Measurements from ENCODE around the gene STK38L.

STK38L gene

GRCh38 chr12:27261866-27262265 lies 17.8 kb downstream of the STK38L start:
- Histone ChIP-seq H3K4me1 (ENCODE audit: control insufficient read depth, insufficient read depth, low read length) (peaks cover 2% of the 10 kb centered on the region), H3K36me3 (ENCODE audit: control insufficient read depth, insufficient read depth, low read length) (no peaks in the 10 kb centered on the region), H3K9me3 (ENCODE audit: control insufficient read depth, insufficient read depth, low read length) (no peaks in the 10 kb centered on the region), H3K27me3 (ENCODE audit: control insufficient read depth, insufficient read depth, low read length) (no peaks in the 10 kb centered on the region), H3K9ac (ENCODE audit: low read depth, low read length) (no peak overlapping the region), H3K4me3 (ENCODE audit: low read depth, low read length) (no peak overlapping the region)

DNA sequence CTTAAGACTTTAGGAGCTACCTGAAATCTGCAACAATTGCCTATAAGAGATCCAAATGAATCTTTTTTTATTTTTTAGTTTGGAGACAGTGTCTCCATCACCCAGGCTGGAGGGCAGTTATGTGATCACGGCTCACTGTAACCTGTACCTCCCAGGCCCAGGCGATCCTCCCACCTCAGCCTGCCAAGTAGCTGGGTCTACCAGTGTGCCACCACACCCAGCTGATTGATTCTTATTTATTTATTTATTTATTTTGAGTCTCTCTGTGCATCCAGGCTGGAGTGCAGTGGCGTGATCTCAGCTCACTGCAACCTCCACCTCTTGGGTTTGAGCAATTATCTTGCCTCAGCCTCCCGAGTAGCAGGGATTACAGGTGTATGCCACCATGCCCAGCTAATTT lies 26.1 kb downstream of the STK38L start:
- H3K36me3 ChIP-seq (ENCODE audit: control insufficient read depth, insufficient read depth, low read length), result no peaks in the 10 kb centered on the region
- H3K4me3 ChIP-seq (ENCODE audit: low read depth, low read length), result no peak overlapping the region
- H3K9me3 ChIP-seq (ENCODE audit: control insufficient read depth, insufficient read depth, low read length), result no peaks in the 10 kb centered on the region
- H3K27me3 ChIP-seq (ENCODE audit: control insufficient read depth, insufficient read depth, low read length), result no peaks in the 10 kb centered on the region
- no peaks in the 10 kb centered on the region for H3K4me1 ChIP-seq (ENCODE audit: control insufficient read depth, insufficient read depth, low read length)
- H3K9ac ChIP-seq (ENCODE audit: low read depth, low read length), result no peak overlapping the region

- H3K9ac ChIP-seq (ENCODE audit: low read depth, low read length), result no peak overlapping the region
- H3K4me3 ChIP-seq (ENCODE audit: low read depth, low read length), result no peak overlapping the region
- H3K27me3 ChIP-seq (ENCODE audit: control insufficient read depth, insufficient read depth, low read length), result no peaks in the 10 kb centered on the region
Observed at GRCh38 chr12:27271206-27271605, 27.1 kb downstream of the STK38L start.

DNA sequence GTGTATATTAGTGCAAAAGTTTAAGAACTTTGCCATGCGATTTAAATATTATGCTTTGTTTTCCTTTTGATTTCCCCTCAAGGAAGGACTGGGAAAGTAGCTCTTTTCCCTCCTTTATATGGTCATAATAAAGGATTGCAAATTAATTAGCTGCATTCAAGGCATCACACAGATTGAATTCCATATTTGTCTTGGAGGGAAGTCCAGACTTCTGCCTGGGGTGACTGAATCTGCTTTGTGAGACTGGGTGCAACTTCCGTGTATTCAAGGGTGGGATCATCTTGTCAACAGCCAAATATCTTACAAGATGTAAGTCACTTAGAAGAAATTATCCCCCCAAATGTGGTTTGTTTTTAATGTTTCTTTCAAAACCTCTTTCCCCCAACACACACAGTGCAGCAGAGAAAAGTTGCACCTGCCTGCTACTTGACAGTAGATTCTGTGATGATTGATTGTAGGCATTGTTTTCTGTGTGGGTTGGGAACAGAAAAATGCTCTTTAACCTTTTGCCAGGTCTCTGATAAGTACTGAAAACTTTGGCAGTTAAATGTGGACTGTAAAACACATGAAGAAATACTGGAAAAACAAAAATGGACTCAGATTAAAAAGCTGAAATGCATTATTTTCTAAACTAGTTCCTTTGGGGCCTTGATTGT lies 28.4 kb downstream of the STK38L start:
- H3K9me3 ChIP-seq (ENCODE audit: control insufficient read depth, insufficient read depth, low read length), result no peaks in the 10 kb centered on the region
- H3K4me1 ChIP-seq (ENCODE audit: control insufficient read depth, insufficient read depth, low read length), result peaks cover 10% of the 10 kb centered on the region
- no peak overlapping the region for H3K9ac ChIP-seq (ENCODE audit: low read depth, low read length)
- no peaks in the 10 kb centered on the region for H3K36me3 ChIP-seq (ENCODE audit: control insufficient read depth, insufficient read depth, low read length)
- no peak overlapping the region for H3K4me3 ChIP-seq (ENCODE audit: low read depth, low read length)
- H3K27me3 ChIP-seq (ENCODE audit: control insufficient read depth, insufficient read depth, low read length), result no peaks in the 10 kb centered on the region

More at GRCh38 chr12:27271206-27271605, 27.1 kb downstream of the STK38L start:
- peaks cover 2% of the 10 kb centered on the region for H3K4me1 ChIP-seq (ENCODE audit: control insufficient read depth, insufficient read depth, low read length)
- no peaks in the 10 kb centered on the region for H3K36me3 ChIP-seq (ENCODE audit: control insufficient read depth, insufficient read depth, low read length)
- no peaks in the 10 kb centered on the region for H3K9me3 ChIP-seq (ENCODE audit: control insufficient read depth, insufficient read depth, low read length)

- Histone ChIP-seq H3K27me3 (ENCODE audit: control insufficient read depth, insufficient read depth, low read length) (no peaks in the 10 kb centered on the region), H3K4me1 (ENCODE audit: control insufficient read depth, insufficient read depth, low read length) (peaks cover 10% of the 10 kb centered on the region), H3K36me3 (ENCODE audit: control insufficient read depth, insufficient read depth, low read length) (no peaks in the 10 kb centered on the region), H3K9me3 (ENCODE audit: control insufficient read depth, insufficient read depth, low read length) (no peaks in the 10 kb centered on the region), H3K9ac (ENCODE audit: low read depth, low read length) (no peak overlapping the region), H3K4me3 (ENCODE audit: low read depth, low read length) (no peak overlapping the region)
Observed at GRCh38 chr12:27273114-27273513, 29.0 kb downstream of the STK38L start.

GRCh38 chr12:27274706-27275105 lies 30.6 kb downstream of the STK38L start:
- Histone ChIP-seq H3K27me3 (ENCODE audit: control insufficient read depth, insufficient read depth, low read length) (no peaks in the 10 kb centered on the region), H3K9ac (ENCODE audit: low read depth, low read length) (no peak overlapping the region), H3K36me3 (ENCODE audit: control insufficient read depth, insufficient read depth, low read length) (no peaks in the 10 kb centered on the region), H3K9me3 (ENCODE audit: control insufficient read depth, insufficient read depth, low read length) (no peaks in the 10 kb centered on the region), H3K4me3 (ENCODE audit: low read depth, low read length) (no peak overlapping the region), H3K4me1 (ENCODE audit: control insufficient read depth, insufficient read depth, low read length) (peaks cover 13% of the 10 kb centered on the region)

DNA sequence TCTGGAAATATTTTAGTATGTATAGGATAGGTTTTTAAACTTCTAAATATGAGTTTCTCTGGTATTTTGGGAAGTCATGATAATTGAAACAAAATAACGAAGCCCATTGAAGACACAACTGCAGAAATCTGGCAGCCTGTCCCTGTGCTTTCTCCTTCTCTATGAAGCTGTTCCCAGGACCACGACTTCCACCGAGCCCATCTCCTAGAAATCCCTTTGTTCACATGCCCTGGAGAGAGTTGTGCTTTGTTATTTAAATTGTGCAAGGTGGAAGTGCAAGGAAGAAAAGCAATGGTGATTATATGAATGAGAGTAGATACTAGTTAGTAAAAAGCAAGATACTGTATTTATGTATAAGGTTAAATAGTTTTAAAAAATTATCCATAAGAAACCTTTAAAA lies 32.2 kb downstream of the STK38L start:
- no peak overlapping the region for H3K4me3 ChIP-seq (ENCODE audit: low read depth, low read length)
- no peaks in the 10 kb centered on the region for H3K9me3 ChIP-seq (ENCODE audit: control insufficient read depth, insufficient read depth, low read length)
- H3K4me1 ChIP-seq (ENCODE audit: control insufficient read depth, insufficient read depth, low read length), result peaks cover 13% of the 10 kb centered on the region
- no peaks in the 10 kb centered on the region for H3K27me3 ChIP-seq (ENCODE audit: control insufficient read depth, insufficient read depth, low read length)
- no peaks in the 10 kb centered on the region for H3K36me3 ChIP-seq (ENCODE audit: control insufficient read depth, insufficient read depth, low read length)
- no peak overlapping the region for H3K9ac ChIP-seq (ENCODE audit: low read depth, low read length)

DNA sequence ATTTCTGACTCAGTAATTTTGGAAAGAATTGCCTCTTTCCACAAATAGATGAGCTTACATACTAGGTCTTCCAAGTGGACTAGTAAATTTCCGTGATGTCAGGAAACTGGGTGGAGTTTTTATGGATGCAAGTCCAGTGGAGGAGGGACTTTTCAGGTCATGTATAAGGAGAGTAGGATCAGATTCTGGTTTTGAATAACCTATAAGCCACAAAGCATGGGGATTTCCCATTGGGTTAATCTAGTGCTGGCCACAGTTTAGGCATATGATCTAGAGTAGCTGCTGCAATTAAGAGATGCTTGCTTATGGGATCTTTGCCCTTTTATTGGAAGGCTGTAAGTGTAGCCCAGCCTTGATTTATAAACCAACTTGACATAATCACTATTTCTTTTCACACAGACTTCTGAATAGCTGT lies 33.8 kb downstream of the STK38L start:
- Histone ChIP-seq H3K27me3 (ENCODE audit: control insufficient read depth, insufficient read depth, low read length) (no peaks in the 10 kb centered on the region), H3K4me3 (ENCODE audit: low read depth, low read length) (no peak overlapping the region), H3K9ac (ENCODE audit: low read depth, low read length) (no peak overlapping the region), H3K36me3 (ENCODE audit: control insufficient read depth, insufficient read depth, low read length) (no peaks in the 10 kb centered on the region), H3K9me3 (ENCODE audit: control insufficient read depth, insufficient read depth, low read length) (no peaks in the 10 kb centered on the region), H3K4me1 (ENCODE audit: control insufficient read depth, insufficient read depth, low read length) (peaks cover 13% of the 10 kb centered on the region)

DNA sequence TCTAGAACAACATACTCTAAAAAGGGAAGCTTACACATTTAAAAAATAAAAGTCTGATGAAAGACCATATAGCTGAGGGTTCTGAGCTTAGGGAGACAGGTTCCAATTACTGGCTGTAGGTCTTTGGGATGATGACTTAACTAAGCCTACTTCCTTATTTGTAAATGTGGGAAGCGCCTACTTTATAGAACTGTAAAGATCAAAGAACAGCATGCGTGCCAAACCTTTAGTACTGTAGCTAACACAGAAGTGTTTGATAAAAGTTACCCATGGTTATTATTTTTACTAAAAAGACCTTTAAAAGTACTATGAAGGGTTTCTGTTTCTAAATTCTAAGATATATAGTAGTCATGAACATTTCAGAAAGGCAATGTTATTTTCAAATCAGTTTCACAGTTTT lies 35.7 kb downstream of the STK38L start:
- Histone ChIP-seq H3K9ac (ENCODE audit: low read depth, low read length) (no peak overlapping the region), H3K4me3 (ENCODE audit: low read depth, low read length) (no peak overlapping the region), H3K36me3 (ENCODE audit: control insufficient read depth, insufficient read depth, low read length) (no peaks in the 10 kb centered on the region), H3K4me1 (ENCODE audit: control insufficient read depth, insufficient read depth, low read length) (peaks cover 13% of the 10 kb centered on the region), H3K27me3 (ENCODE audit: control insufficient read depth, insufficient read depth, low read length) (no peaks in the 10 kb centered on the region), H3K9me3 (ENCODE audit: control insufficient read depth, insufficient read depth, low read length) (no peaks in the 10 kb centered on the region)

GRCh38 chr12:27280412-27280811 lies 36.3 kb downstream of the STK38L start:
- H3K9ac ChIP-seq (ENCODE audit: low read depth, low read length), result no peak overlapping the region
- no peak overlapping the region for H3K4me3 ChIP-seq (ENCODE audit: low read depth, low read length)
- H3K4me1 ChIP-seq (ENCODE audit: control insufficient read depth, insufficient read depth, low read length), result peaks cover 13% of the 10 kb centered on the region
- no peaks in the 10 kb centered on the region for H3K27me3 ChIP-seq (ENCODE audit: control insufficient read depth, insufficient read depth, low read length)
- H3K36me3 ChIP-seq (ENCODE audit: control insufficient read depth, insufficient read depth, low read length), result no peaks in the 10 kb centered on the region
- H3K9me3 ChIP-seq (ENCODE audit: control insufficient read depth, insufficient read depth, low read length), result no peaks in the 10 kb centered on the region

- no peaks in the 10 kb centered on the region for H3K36me3 ChIP-seq (ENCODE audit: control insufficient read depth, insufficient read depth, low read length)
- H3K27me3 ChIP-seq (ENCODE audit: control insufficient read depth, insufficient read depth, low read length), result no peaks in the 10 kb centered on the region
- H3K4me3 ChIP-seq (ENCODE audit: low read depth, low read length), result no peak overlapping the region
- no peaks in the 10 kb centered on the region for H3K9me3 ChIP-seq (ENCODE audit: control insufficient read depth, insufficient read depth, low read length)
- no peak overlapping the region for H3K9ac ChIP-seq (ENCODE audit: low read depth, low read length)
- peaks cover 3% of the 10 kb centered on the region for H3K4me1 ChIP-seq (ENCODE audit: control insufficient read depth, insufficient read depth, low read length)
Observed at GRCh38 chr12:27282754-27283153, 38.7 kb downstream of the STK38L start.

GRCh38 chr12:27284021-27284420 lies 39.9 kb downstream of the STK38L start:
- Histone ChIP-seq H3K4me1 (ENCODE audit: control insufficient read depth, insufficient read depth, low read length) (no peaks in the 10 kb centered on the region), H3K36me3 (ENCODE audit: control insufficient read depth, insufficient read depth, low read length) (no peaks in the 10 kb centered on the region), H3K4me3 (ENCODE audit: low read depth, low read length) (no peak overlapping the region), H3K9ac (ENCODE audit: low read depth, low read length) (no peak overlapping the region), H3K27me3 (ENCODE audit: control insufficient read depth, insufficient read depth, low read length) (no peaks in the 10 kb centered on the region), H3K9me3 (ENCODE audit: control insufficient read depth, insufficient read depth, low read length) (no peaks in the 10 kb centered on the region)

Measured in iPS-15b (cell line).